DND-41 (cell line): Measurements from ENCODE around the gene CTSA.

Experiments
- EZH2 ChIP-seq: IDR thresholded peaks from 3 replicates; pipeline ENCODE4 v1.6.1; 2012; ENCODE audit warnings: borderline replicate concordance, low read depth, mild to moderate bottlenecking, moderate library complexity, low read length, inconsistent platforms; ENCODE audit not compliant: severe bottlenecking
- TF ChIP-seq, protein P1 (sequence below): IDR thresholded peaks from 2 replicates; pipeline ENCODE4 v1.5.1; 2012; ENCODE audit warnings: borderline replicate concordance, low read length, moderate library complexity, mild to moderate bottlenecking; ENCODE audit not compliant: poor library complexity, severe bottlenecking; ENCODE audit errors: extremely low read depth

DNA sequence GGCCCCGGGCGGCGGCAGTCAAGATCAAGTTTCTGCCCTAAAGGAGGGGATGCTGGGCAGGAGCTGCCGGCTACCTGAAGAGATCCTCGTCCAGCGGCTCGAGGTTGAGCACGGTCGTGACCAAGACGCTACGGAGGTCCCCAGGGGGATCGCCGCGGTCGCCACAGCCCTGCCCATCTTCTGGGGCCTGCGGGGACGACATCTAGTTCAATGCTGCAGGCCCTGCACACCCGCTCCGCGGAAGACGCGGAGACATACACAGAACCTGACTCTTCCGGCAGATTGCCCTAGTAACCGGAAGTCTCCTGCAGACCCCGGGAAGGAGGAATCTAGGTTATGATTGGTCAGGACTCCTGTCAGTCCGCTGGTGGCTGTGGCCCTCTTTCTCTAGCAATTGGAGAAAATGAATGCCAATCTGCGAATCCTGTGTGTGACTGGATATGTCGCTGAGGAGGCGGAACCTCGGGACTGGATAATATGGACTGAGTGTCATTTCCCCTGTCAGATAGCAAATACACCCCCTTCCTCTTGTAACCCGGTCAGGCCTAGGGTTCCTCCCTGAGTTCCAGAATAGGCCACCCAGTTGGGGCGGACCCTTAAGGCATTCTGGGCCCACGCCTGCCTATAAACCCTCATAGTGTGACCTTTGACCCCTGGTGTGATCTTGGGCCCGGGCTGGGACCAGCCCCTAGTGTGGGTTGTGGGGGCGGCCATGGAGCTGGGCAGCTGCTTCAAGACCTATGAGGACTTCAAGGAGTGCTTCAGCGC, 33.8 kb upstream of the CTSA start, which contains the start of the genes ACOT8 and ZSWIM3:
- TF ChIP-seq, protein P1, sequence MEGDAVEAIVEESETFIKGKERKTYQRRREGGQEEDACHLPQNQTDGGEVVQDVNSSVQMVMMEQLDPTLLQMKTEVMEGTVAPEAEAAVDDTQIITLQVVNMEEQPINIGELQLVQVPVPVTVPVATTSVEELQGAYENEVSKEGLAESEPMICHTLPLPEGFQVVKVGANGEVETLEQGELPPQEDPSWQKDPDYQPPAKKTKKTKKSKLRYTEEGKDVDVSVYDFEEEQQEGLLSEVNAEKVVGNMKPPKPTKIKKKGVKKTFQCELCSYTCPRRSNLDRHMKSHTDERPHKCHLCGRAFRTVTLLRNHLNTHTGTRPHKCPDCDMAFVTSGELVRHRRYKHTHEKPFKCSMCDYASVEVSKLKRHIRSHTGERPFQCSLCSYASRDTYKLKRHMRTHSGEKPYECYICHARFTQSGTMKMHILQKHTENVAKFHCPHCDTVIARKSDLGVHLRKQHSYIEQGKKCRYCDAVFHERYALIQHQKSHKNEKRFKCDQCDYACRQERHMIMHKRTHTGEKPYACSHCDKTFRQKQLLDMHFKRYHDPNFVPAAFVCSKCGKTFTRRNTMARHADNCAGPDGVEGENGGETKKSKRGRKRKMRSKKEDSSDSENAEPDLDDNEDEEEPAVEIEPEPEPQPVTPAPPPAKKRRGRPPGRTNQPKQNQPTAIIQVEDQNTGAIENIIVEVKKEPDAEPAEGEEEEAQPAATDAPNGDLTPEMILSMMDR = no peak
- no peak for TF ChIP-seq EZH2
